Motor neuron (in vitro differentiated cells): ENCODE results near the gene COL27A1. TPM values are rescaled to one million over a fixed set of nuclear protein-coding genes. Genes with fewer than 3 reads are reported as not detected.

Source experiments
- ATAC-seq, 8 experiments: fragments of 200-7000 bp; cut with Tn5 transposase; replicated peaks in 6 of 8; 2 replicates each; pipeline ENCODE4 v1.8.0; 2021; ENCODE audit warnings: mild to moderate bottlenecking in 8 of 8, moderate library complexity in 8 of 8
- H3K27ac ChIP-seq, 2 donors: fragments of 250-450 bp; sonication (Bioruptor Pico); 2 replicates each; pipeline ENCODE4 v1.9.0; 2021; ENCODE audit warnings: antibody characterized with exemption in 2 of 2, mild to moderate bottlenecking in 2 of 2, moderate library complexity in 1 of 2
- H3K4me1 ChIP-seq, 2 donors: fragments of 250-450 bp; sonication (Bioruptor Pico); replicated peaks in 1 of 2; 2 replicates each; pipeline ENCODE4 v1.6.1; 2021; ENCODE audit warnings: antibody characterized with exemption in 2 of 2, mild to moderate bottlenecking in 2 of 2, moderate library complexity in 1 of 2
- H3K4me3 ChIP-seq, 5 donors: fragments of 250-450 bp; sonication (Bioruptor Pico); 2 replicates each; pipeline ENCODE4 v1.9.0; 2021; ENCODE audit warnings: antibody characterized with exemption in 5 of 5, mild to moderate bottlenecking in 5 of 5, moderate library complexity in 4 of 5
- WGBS, 10 experiments: fragments of 450-650 bp; shearing (Covaris generic); methylation state at CpG; one replicate each; pipeline ENCODE4 v1.0.0; 2022; 5-methylcytosine and 5-hydroxymethylcytosine counted together
- in situ Hi-C, 9 experiments: fragments of 400-800 bp; cut with MboI; loops; one replicate each; pipeline ENCODE4 v1.15.0; 2021; ENCODE audit warnings: low sequenced_read_pairs in 9 of 9, low pct_unique_long_range_greater_than_20kb in 2 of 9; ENCODE audit not compliant: unreplicated experiment in 9 of 9
- total RNA-seq, 8 experiments: library from RNA; unstranded; fragments of 300-600 nt; gene quantifications; 2 replicates each; pipeline versions ENCODE4 v1.2.3 to v1.2.4, GENCODE V29; 2022

The COL27A1 gene
- total RNA-seq, 8 experiments from 2014 or later, result 0.54 to 40.3 (median 4.2) TPM

GRCh38 chr9:114342755-114343440 is 187.6 kb downstream of the COL27A1 start:
- Histone ChIP-seq H3K4me3 (no peak overlapping the region), H3K27ac (no peak overlapping the region), H3K4me1 (no peaks in the 10 kb centered on the region)
- ATAC-seq, result no peak
- in situ Hi-C loops, result no loop called here
- 71 to 100% (median 100%) methylated on average over 1 to 3 of the region's 5 CpGs; no CpG with 5 or more reads in 5 of the 10 experiments for WGBS, 10 experiments

DNA sequence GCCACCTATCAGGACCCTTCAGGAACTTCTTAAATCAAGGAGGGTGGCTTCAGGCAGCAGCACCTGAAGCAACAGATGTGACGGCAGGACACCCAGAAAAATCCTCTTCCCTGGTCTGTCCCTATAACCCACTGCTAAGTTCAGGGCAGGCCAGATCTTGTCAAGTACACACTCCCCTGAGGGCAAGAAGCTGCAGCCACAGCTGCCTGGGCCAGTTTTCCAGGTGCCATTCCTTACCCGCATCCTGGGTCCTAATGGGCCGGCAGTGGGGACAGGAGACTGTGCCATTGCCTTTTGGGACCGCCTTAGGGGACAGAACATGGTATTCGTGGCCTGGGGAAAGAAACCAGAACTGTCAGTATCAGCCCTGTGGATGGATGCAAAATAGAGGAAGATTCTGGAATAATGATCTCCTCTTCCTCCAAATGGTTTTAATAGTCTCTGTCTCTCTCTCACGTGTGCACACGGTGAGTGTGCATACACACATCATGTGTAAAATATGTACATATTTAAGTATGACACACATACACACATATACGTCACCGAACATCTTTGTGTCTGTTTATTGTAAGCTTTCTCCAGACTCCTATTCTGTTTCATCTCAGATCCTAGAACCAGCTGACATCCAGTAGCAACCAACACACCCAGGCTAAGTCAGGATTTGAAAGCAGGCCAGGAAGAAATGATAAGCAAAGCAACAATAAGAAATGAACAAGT is 188.3 kb downstream of the COL27A1 start:
- 63 to 100% (median 97%) methylated on average over 1 to 9 of the region's 9 CpGs; no CpG with 5 or more reads in 2 of the 10 experiments for WGBS, 10 experiments
- in situ Hi-C loops, result no loop called here
- Histone ChIP-seq H3K4me1 (peaks cover 4 to 5% of the 10 kb centered on the region in 2 donors), H3K27ac (no peak overlapping the region), H3K4me3 (no peak overlapping the region)
- ATAC-seq, result no peak

GRCh38 chr9:114344188-114344566 is 188.8 kb downstream of the COL27A1 start:
- in situ Hi-C loops, result no loop called here
- Histone ChIP-seq H3K27ac (no peak overlapping the region), H3K4me1 (peaks cover 7 to 8% of the 10 kb centered on the region in 2 donors), H3K4me3 (no peak overlapping the region)
- 46 to 100% (median 92%) methylated on average over 1 to 9 of the region's 11 CpGs; no CpG with 5 or more reads in 3 of the 10 experiments for WGBS, 10 experiments
- no peak for ATAC-seq

DNA sequence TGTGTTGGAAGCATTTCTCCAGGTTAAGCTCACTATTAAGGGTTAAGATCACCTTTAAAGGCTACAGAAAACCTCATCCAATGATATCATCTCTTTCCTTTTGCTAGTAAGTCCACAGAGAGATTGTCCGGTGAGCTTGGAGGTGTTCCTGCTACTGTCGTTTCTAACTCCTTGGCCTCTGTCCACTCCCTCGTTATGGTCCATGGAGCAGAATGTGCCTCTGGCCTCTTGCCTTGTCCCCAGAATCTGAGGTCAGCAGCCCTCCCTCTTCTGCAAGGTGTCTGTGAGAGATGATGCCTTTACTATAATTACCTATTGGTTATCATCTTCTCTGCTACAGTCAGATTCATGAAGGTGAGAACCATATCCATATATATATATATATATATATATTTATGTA is 189.4 kb downstream of the COL27A1 start:
- Histone ChIP-seq H3K27ac (no peak overlapping the region), H3K4me3 (no peak overlapping the region), H3K4me1 (peaks cover 10 to 12% of the 10 kb centered on the region in 2 donors)
- ATAC-seq, result no peak
- 37 to 100% (median 87%) methylated on average over 2 to 3 of the region's 3 CpGs; no CpG with 5 or more reads in 4 of the 10 experiments for WGBS, 10 experiments
- in situ Hi-C loops, result no loop called here

DNA sequence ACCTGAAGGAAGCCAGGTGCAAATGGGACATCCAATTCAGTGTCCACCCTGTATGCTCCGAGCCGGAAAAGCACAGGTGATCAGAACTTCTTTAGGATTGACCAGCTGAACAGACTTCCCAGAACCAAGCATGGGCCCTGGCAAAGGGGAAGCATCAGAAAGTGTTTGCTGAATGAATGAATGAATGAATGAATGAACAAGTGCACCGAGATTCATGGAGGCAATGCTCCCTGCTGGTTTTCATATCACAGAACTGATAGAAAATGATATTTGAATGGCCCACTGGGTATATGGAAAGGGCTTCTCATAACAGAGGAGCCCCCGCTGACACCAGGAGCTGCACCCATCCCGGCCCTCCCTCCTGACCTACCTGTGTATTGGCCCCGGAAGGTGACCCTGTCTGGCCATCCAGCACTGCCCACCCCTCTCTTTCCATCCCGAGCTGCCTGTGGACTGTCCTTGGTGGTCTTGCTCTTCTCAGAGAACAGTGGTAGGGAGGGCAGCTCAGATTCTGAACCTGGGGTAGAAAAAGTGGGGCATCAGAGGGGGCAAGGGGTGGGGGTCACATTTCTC is 190.2 kb downstream of the COL27A1 start:
- Histone ChIP-seq H3K4me1 (peaks cover 10 to 12% of the 10 kb centered on the region in 2 donors), H3K4me3 (no peak overlapping the region), H3K27ac (no peak overlapping the region)
- in situ Hi-C loops, result no loop called here
- ATAC-seq, result no peak
- 0 to 100% (median 95%) methylated on average over 1 to 5 of the region's 7 CpGs; no CpG with 5 or more reads in 4 of the 10 experiments for WGBS, 10 experiments

DNA sequence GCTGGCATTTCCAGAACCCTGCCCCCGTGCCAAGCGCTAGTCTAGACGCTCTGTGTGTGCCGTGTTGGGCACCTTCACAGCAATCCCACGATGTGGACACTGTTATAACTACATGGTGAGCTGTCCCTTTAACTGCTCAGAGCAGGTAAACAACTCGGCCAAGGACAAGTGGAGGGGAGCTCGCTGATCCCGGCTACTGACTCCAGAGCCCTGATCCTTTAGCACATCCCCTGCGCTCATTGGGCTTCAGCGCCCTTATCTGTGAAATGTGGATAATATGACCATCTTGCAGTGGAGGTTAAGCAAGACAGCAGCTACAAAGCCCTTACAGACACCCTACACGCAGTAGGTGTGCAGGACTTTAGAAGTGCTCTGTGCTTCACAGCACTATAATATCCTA is 190.8 kb downstream of the COL27A1 start:
- 40 to 100% (median 96%) methylated on average over 1 to 6 of the region's 11 CpGs; no CpG with 5 or more reads in 4 of the 10 experiments for WGBS, 10 experiments
- in situ Hi-C loops, result no loop called here
- Histone ChIP-seq H3K4me1 (peaks cover 10 to 12% of the 10 kb centered on the region in 2 donors), H3K4me3 (no peak overlapping the region), H3K27ac (no peak overlapping the region)
- no peak for ATAC-seq

DNA sequence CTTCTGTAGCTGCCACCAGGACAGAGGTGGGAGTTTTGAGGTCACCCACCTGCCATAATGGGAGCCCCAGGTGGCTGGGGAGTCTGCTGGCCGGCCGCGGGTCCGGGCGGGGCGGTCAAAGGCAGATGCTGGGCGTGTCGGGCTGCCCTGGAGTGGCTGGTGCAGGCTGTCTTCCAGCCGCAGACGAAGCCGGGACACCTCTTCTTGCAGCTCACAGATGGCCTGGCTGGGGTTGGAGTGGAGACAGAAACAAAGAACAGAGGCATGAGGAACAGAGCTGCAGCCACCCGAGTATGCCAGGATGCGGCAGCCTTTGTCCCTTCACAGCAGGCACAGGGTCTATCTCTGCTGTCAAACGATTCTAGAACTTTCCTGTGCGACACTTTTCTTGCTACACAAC is 192.3 kb downstream of the COL27A1 start:
- 40 to 97% (median 94%) methylated on average over 1 to 10 of the region's 15 CpGs; no CpG with 5 or more reads in 6 of the 10 experiments for WGBS, 10 experiments
- ATAC-seq, result no peak
- in situ Hi-C loops, result no loop called here
- Histone ChIP-seq H3K4me3 (no peak overlapping the region), H3K4me1 (peaks cover 10 to 12% of the 10 kb centered on the region in 2 donors), H3K27ac (no peak overlapping the region)

DNA sequence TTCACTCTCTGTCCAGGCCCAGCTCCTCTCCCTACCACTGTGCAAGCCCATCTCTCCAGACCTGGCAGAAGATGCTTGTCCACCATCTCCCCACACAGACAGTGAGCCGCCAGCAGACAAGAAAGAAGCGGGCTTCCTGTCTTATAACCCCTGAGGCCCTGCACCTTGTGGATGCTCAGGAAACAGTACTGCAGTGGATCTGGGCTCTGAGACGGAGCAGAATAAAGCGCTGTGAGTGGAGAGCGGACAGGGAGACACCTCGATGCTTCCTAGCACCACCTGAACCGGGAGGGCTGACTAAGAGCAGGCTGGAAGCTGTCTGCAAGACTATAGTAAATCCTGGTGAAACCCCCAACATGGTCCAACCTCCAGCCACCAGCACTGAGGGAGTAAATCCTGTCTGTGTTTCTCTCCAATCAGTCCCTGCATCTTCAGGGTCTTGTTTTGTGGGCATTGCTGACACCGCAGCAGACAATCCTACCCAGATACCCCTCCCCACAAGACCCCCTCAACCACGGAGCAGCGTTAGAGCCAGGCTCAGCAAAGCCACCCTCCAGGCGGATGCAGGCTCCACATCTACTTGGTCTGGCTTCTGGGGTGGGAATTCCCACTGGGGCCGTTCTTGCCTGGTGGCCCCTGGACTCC is 193.0 kb downstream of the COL27A1 start:
- peak in 1 of 8 experiments; percentile 0 for ATAC-seq
- in situ Hi-C loops, result no loop called here
- WGBS, 10 experiments, result 80 to 100% (median 99%) methylated on average over 1 to 7 of the region's 12 CpGs; no CpG with 5 or more reads in 5 of the 10 experiments
- H3K4me3 ChIP-seq, result no peak overlapping the region
- peak overlapping the region; percentile 68 to 76 for H3K27ac ChIP-seq
- H3K4me1 ChIP-seq, result peaks cover 10 to 12% of the 10 kb centered on the region in 2 donors

GRCh38 chr9:114348906-114349482 is 193.7 kb downstream of the COL27A1 start:
- ATAC-seq, result peak; percentile 90 to 98 (median 97)
- Histone ChIP-seq H3K4me1 (peaks cover 10 to 12% of the 10 kb centered on the region in 2 donors), H3K4me3 (no peak overlapping the region), H3K27ac (peak overlapping the region; percentile 68 to 76)
- WGBS, 10 experiments, result 0 to 67% (median 10%) methylated on average over 1 to 4 of the region's 9 CpGs; no CpG with 5 or more reads in 3 of the 10 experiments
- in situ Hi-C loops, result no loop called here

GRCh38 chr9:114349713-114350480 is 194.6 kb downstream of the COL27A1 start:
- peaks cover 10 to 12% of the 10 kb centered on the region in 2 donors for H3K4me1 ChIP-seq
- WGBS, 10 experiments, result 69 to 100% (median 89%) methylated on average over 1 to 7 of the region's 10 CpGs; no CpG with 5 or more reads in 1 of the 10 experiments
- ATAC-seq, result no peak
- in situ Hi-C loops, result no loop called here
- no peak overlapping the region for H3K4me3 ChIP-seq
- peak overlapping the region; percentile 48 to 70 for H3K27ac ChIP-seq

GRCh38 chr9:114350636-114351401 is 195.5 kb downstream of the COL27A1 start:
- in situ Hi-C loops, result no loop called here
- no peak overlapping the region for H3K27ac ChIP-seq

More at GRCh38 chr9:114350636-114351401, 195.5 kb downstream of the COL27A1 start:
- no peak for ATAC-seq
- Histone ChIP-seq H3K4me3 (no peak overlapping the region), H3K4me1 (peaks cover 10 to 12% of the 10 kb centered on the region in 2 donors)
- 60 to 100% (median 89%) methylated on average over 1 to 6 of the region's 16 CpGs; no CpG with 5 or more reads in 6 of the 10 experiments for WGBS, 10 experiments
